ENCODE data around the gene TFDP2.

TFDP2 gene

GRCh38 chr3:142098964-142099363, 50.4 kb downstream of the TFDP2 start:
- TF ChIP-seq GATA3 (IDR thresholded peaks at IDR 0.05; ENCODE audit: low read depth, low read length), result no peak
- no peak for TF ChIP-seq GATA2 (IDR thresholded peaks at IDR 0.05; ENCODE audit: low read depth, low read length)

- TF ChIP-seq GATA3 (IDR thresholded peaks at IDR 0.05; ENCODE audit: low read depth, low read length) (no peak), GATA2 (IDR thresholded peaks at IDR 0.05; ENCODE audit: low read depth, low read length) (no peak)
Observed at GRCh38 chr3:142097099-142097843, 52.1 kb downstream of the TFDP2 start.

- no peak for TF ChIP-seq GATA3 (IDR thresholded peaks at IDR 0.05; ENCODE audit: low read depth, low read length)
- TF ChIP-seq GATA2 (IDR thresholded peaks at IDR 0.05; ENCODE audit: low read depth, low read length), result no peak
Observed at GRCh38 chr3:142095841-142096240, 53.5 kb downstream of the TFDP2 start.

DNA sequence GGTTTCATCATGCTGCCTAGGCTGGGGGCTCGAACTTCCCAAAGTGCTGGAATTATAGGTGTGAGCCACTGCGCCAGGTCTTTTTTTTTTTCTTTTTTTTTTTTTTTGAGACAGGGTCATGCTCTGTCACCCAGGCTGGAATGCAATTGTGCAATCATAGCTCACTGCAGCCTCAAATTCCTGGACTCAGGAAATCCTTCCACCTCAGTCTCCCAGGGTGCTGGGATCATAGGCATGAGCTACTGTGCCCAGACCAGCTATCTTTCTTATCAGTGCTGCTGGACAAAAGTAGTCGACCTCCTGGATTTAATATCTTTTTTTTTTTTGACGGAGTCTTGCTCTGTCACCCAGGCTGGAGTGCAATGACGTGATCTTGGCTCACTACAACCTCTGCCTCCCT, 60.8 kb downstream of the TFDP2 start:
- TF ChIP-seq GATA3 (IDR thresholded peaks at IDR 0.05; ENCODE audit: low read depth, low read length), result no peak
- TF ChIP-seq GATA2 (IDR thresholded peaks at IDR 0.05; ENCODE audit: low read depth, low read length), result no peak

DNA sequence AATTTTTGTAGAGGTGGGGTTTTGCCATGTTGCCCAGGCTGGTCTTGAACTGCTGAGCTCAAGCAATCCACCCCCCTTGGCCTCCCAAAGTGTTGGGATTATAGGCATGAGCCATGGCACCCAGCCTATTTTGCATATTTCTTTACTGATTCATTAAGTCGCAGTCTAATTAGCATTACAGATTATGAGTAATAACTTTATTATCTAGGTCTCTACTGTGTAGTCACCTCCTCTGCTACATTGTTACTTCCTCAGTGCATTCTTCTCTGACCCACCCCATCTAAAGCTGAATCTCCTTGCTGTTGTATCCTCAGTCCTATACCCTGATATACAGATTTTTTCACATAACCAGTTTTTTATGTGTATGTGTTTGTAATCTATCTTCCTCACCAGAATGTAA, 61.7 kb downstream of the TFDP2 start:
- TF ChIP-seq GATA2 (IDR thresholded peaks at IDR 0.05; ENCODE audit: low read depth, low read length), result no peak
- no peak for TF ChIP-seq GATA3 (IDR thresholded peaks at IDR 0.05; ENCODE audit: low read depth, low read length)

- TF ChIP-seq GATA2 (IDR thresholded peaks at IDR 0.05; ENCODE audit: low read depth, low read length) (no peak), GATA3 (IDR thresholded peaks at IDR 0.05; ENCODE audit: low read depth, low read length) (no peak)
Observed at GRCh38 chr3:142086581-142087090, 62.7 kb downstream of the TFDP2 start.

DNA sequence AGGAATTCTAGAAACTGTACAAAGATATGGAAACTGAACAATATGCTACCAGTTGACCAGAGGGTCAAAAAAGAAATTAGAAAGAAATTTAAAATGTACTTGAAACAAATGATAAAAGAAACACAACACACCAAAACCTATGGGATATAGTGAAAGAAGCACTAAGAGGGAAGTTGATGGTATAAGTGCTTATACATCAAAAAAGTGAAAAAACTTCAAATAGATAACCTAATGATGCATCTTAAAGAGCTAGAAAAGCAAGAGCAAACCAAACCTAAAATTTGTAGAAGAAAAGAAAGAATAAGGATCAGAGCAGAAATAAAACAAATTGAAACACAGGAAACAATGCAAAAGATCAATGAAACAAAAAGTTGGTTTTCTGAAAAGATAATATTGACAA, 68.2 kb downstream of the TFDP2 start:
- no peak for TF ChIP-seq GATA3 (IDR thresholded peaks at IDR 0.05; ENCODE audit: low read depth, low read length)
- no peak for TF ChIP-seq GATA2 (IDR thresholded peaks at IDR 0.05; ENCODE audit: low read depth, low read length)

GRCh38 chr3:142077859-142078500, 71.4 kb downstream of the TFDP2 start:
- no peak for TF ChIP-seq GATA3 (IDR thresholded peaks at IDR 0.05; ENCODE audit: low read depth, low read length)
- no peak for TF ChIP-seq GATA2 (IDR thresholded peaks at IDR 0.05; ENCODE audit: low read depth, low read length)

DNA sequence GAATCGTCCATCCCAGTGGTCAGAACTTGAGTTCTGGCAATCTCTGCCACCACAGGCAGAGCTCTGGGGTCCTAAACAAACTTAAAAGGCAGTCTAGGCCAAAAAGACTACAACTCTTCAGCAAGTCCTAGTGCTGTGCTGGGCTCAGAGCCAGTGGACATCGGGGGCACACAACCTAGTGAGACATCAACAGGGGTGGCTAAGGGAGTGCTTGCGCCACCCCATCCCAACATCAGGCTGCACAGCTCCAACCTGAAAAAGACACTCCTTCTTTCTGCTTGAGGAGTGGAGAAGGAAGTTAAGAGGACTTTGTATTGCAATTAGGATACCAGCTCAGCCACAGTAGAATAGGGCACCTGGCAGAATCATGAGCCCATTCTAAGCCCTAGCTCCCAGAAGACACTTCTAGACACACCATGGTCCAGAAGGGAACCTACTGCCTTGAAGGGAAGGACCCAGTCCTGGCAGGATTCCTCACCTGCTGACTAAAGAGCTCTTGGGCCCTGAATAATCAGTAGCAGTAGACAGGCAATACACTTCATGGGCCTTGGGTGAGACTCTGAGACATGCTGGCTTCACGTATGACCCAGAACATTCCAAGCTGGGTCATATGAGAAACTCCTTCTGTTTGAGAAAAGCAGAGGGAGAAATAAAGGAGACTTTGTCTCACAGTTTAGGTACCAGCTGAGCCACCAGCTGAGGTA, 72.0 kb downstream of the TFDP2 start:
- TF ChIP-seq GATA3 (IDR thresholded peaks at IDR 0.05; ENCODE audit: low read depth, low read length) (no peak), GATA2 (IDR thresholded peaks at IDR 0.05; ENCODE audit: low read depth, low read length) (no peak)

DNA sequence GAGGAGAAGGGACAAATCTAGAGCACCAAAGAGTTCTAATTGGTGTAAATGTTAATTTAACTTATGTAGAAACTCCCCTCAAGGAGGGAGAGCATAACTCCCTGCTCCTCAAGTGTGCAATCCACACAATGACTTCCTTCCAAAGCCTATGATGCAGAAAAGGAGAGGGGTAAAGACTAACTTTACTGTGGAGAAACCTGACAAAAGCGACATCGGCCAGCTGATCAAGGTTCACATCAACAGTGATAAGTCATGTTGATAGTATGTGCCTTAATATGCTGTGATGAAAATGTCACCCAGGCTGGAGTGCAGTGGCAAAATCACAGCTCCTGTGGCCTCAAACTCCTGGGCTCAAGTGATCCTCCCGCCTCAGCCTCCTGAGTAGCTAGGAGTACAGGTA, 76.5 kb downstream of the TFDP2 start:
- TF ChIP-seq GATA3 (IDR thresholded peaks at IDR 0.05; ENCODE audit: low read depth, low read length), result no peak
- no peak for TF ChIP-seq GATA2 (IDR thresholded peaks at IDR 0.05; ENCODE audit: low read depth, low read length)

- TF ChIP-seq GATA2 (IDR thresholded peaks at IDR 0.05; ENCODE audit: low read depth, low read length) (no peak), GATA3 (IDR thresholded peaks at IDR 0.05; ENCODE audit: low read depth, low read length) (no peak)
Observed at GRCh38 chr3:142065932-142066331, 83.4 kb downstream of the TFDP2 start.

GRCh38 chr3:142065344-142065743, 84.0 kb downstream of the TFDP2 start:
- no peak for TF ChIP-seq GATA2 (IDR thresholded peaks at IDR 0.05; ENCODE audit: low read depth, low read length)
- TF ChIP-seq GATA3 (IDR thresholded peaks at IDR 0.05; ENCODE audit: low read depth, low read length), result no peak

DNA sequence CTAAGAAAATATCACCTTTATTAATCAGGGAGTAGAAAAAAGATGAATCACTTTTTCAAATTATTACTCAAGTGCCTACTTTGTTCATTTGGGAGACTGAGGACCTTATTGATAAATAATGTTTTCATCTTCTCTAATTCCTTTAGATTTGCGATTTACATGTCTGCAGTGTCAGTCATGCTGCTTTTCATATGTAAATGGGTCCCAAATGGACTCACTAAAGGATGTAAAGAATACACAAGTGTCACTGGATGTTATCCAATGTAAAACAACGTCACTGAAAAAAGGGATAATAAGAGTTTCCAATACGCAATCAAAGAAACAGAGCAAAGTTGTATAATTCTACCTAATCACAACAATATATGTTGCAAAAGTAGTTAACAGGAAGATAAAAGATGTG, 84.9 kb downstream of the TFDP2 start:
- TF ChIP-seq GATA2 (IDR thresholded peaks at IDR 0.05; ENCODE audit: low read depth, low read length), result no peak
- no peak for TF ChIP-seq GATA3 (IDR thresholded peaks at IDR 0.05; ENCODE audit: low read depth, low read length)

DNA sequence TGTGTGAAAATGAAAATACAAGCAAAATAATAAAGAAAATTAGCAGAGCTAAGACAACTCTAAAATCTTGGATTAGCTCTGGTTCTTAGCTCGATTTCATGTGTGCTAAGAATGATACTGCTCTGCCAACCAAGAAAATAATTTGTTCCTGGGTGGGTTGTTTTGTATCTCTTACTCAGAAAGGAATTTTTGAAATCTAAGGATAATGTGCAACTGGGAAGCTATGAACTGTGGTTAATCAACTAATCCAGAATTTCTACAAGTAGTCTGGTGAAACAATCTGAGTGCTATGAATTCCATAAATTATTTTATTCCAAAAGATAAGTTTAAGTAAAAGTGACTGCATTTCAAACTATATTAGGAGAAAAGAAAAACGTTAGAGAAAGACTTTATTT, 92.0 kb downstream of the TFDP2 start:
- TF ChIP-seq GATA2 (IDR thresholded peaks at IDR 0.05; ENCODE audit: low read depth, low read length) (no peak), GATA3 (IDR thresholded peaks at IDR 0.05; ENCODE audit: low read depth, low read length) (no peak)
